GM12878 (cell line): ENCODE measurements around the gene AFMID. TPM values are rescaled to one million over a fixed set of nuclear protein-coding genes. Genes with fewer than 3 reads are reported as not detected.
A peak's percentile ranks its signal among the peaks of the same experiment; 100 is the strongest.

Experiments
- ATAC-seq: fragments of 200-7000 bp; cut with Tn5 transposase; 3 replicates; pipeline ENCODE4 v1.9.1; 2020; ENCODE audit warnings: mild to moderate bottlenecking, moderate library complexity
- BruUV-seq: library from RNA; stranded (reverse); fragments of 400-500 nt; replicated peaks from 2 replicates; lab custom pipeline; 2021; lab: Mats Ljungman, UMichigan
- CTCF ChIA-PET: fragments of 300-600 bp; sonication (Branson Sonifier 250); formaldehyde crosslinking; extraction: SDS; loops from one replicate; lab custom pipeline; 2021; ENCODE audit warnings: inconsistent platforms; lab: Yijun Ruan, JAX
- POLR2A ChIA-PET: fragments of 350-600 bp; formaldehyde crosslinking; extraction: SDS; loops from one replicate; lab custom pipeline; 2021; ENCODE audit warnings: inconsistent platforms; lab: Charles Lee
- RAD21 ChIA-PET: fragments of 300-600 bp; sonication (Branson Sonifier 250); formaldehyde crosslinking; loops from one replicate; lab custom pipeline; 2023; ENCODE audit warnings: antibody characterized with exemption; ENCODE audit not compliant: unreplicated experiment; lab: Charles Lee
- SMC1A ChIA-PET: fragments of 300-600 bp; sonication (Branson Sonifier 250); formaldehyde crosslinking; loops from one replicate; lab custom pipeline; 2023; ENCODE audit not compliant: unreplicated experiment, uncharacterized antibody; lab: Charles Lee
- DNase-seq: peaks from one replicate; pipeline ENCODE4 v3.0.0-alpha.2; 2011; ENCODE audit warnings: low read depth, low spot score
- FAIRE-seq: peaks from 3 replicates; lab custom pipeline; 2011; peaks lifted over from hg19 to GRCh38; lab: Jason Lieb, UNC
- H2AFZ ChIP-seq: 2 replicates; pipeline ENCODE4 v1.6.0; 2011; ENCODE audit warnings: low read depth, low read length, control low read depth; ENCODE audit not compliant: control insufficient read depth
- H3K27ac ChIP-seq: 2 replicates; pipeline ENCODE4 v1.5.1; 2011; ENCODE audit warnings: control low read depth; ENCODE audit not compliant: control insufficient read depth, insufficient read depth
- H3K27me3 ChIP-seq, 2 experiments: replicated peaks in 1 of 2; 2 replicates each; pipeline versions ENCODE4 v1.6.0 to v1.6.1; 2011; ENCODE audit warnings: low read length in 1 of 2; ENCODE audit not compliant: control insufficient read depth in 2 of 2, insufficient read depth in 2 of 2
- H3K36me3 ChIP-seq, 2 experiments: 2 replicates each; pipeline ENCODE4 v1.5.1; 2011; ENCODE audit warnings: low read length in 1 of 2; ENCODE audit not compliant: control insufficient read depth in 2 of 2, insufficient read depth in 2 of 2
- H3K4me1 ChIP-seq: 2 replicates; pipeline ENCODE4 v1.6.1; 2011; ENCODE audit warnings: mild to moderate bottlenecking, low read length, moderate library complexity, mixed read lengths; ENCODE audit not compliant: control insufficient read depth, insufficient read depth
- H3K4me2 ChIP-seq: 2 replicates; pipeline ENCODE4 v1.6.0; 2011; ENCODE audit warnings: control low read depth; ENCODE audit not compliant: control insufficient read depth, insufficient read depth
- H3K4me3 ChIP-seq: fragments of 200-600 bp; sonication (generic); 2 replicates; pipeline ENCODE4 v1.5.1; 2016
- H3K79me2 ChIP-seq: 2 replicates; pipeline ENCODE4 v1.6.0; 2011; ENCODE audit warnings: low read length; ENCODE audit not compliant: control insufficient read depth, insufficient read depth
- H3K9ac ChIP-seq: 2 replicates; pipeline ENCODE4 v1.8.0; 2011; ENCODE audit warnings: low read length, control low read depth, mixed read lengths; ENCODE audit not compliant: control insufficient read depth, insufficient read depth
- H3K9me3 ChIP-seq: replicated peaks from 3 replicates; pipeline ENCODE4 v1.5.1; 2011; ENCODE audit warnings: mild to moderate bottlenecking, low read length; ENCODE audit not compliant: control insufficient read depth, insufficient read depth
- H4K20me1 ChIP-seq: 2 replicates; pipeline ENCODE4 v1.6.0; 2011; ENCODE audit not compliant: control insufficient read depth, insufficient read depth
- CTCF ChIP-seq, 3 experiments: IDR thresholded peaks in 2 of 3; conservative IDR thresholded peaks in 1 of 3; 2 replicates each; pipeline ENCODE4 v1.5.1; 2011; ENCODE audit warnings: low read depth in 3 of 3, low read length in 3 of 3, mild to moderate bottlenecking in 3 of 3, control low read depth in 2 of 3, moderate library complexity in 2 of 3, inconsistent platforms in 1 of 3, mixed read lengths in 1 of 3; ENCODE audit not compliant: control insufficient read depth in 2 of 3, insufficient read depth in 1 of 3; ENCODE audit errors: extremely low read depth in 1 of 3
- POLR2A ChIP-seq: IDR thresholded peaks from 2 replicates; pipeline ENCODE4 v1.6.1; 2011; ENCODE audit warnings: low read depth, mild to moderate bottlenecking, low read length
- POLR2AphosphoS5 ChIP-seq: IDR thresholded peaks from 2 replicates; pipeline ENCODE4 v1.6.1; 2011; ENCODE audit warnings: mild to moderate bottlenecking, low read length, inconsistent platforms
- RB1 ChIP-seq: fragments of 450-650 bp; formaldehyde crosslinking; IDR thresholded peaks from 2 replicates; pipeline ENCODE4 v1.6.1; 2017; ENCODE audit warnings: mild to moderate bottlenecking, borderline replicate concordance
- RUNX3 ChIP-seq: IDR thresholded peaks from 2 replicates; pipeline ENCODE4 v1.6.1; 2012; ENCODE audit warnings: low read length, inconsistent platforms
- SMAD5 ChIP-seq: IDR thresholded peaks from 2 replicates; pipeline ENCODE4 v1.6.1; 2016; ENCODE audit warnings: antibody characterized with exemption, low read depth
- TCF3 ChIP-seq: IDR thresholded peaks from 2 replicates; pipeline ENCODE4 v1.6.1; 2012; ENCODE audit warnings: low read depth, mild to moderate bottlenecking, low read length, borderline replicate concordance; ENCODE audit not compliant: insufficient read depth
- ZBED1 ChIP-seq: IDR thresholded peaks from 2 replicates; pipeline ENCODE4 v1.6.1; 2016; ENCODE audit warnings: borderline replicate concordance
- WGBS: methylation state at CpG from one replicate; pipeline ENCODE4 v1.1.6; 2016; ENCODE audit warnings: low lambda C conversion rate; ENCODE audit not compliant: insufficient replicate concordance, insufficient coverage; ENCODE audit errors: missing lambda C conversion rate; 5-methylcytosine and 5-hydroxymethylcytosine counted together
- in situ Hi-C: fragments of 300-500 bp; cut with MboI; formaldehyde crosslinking; loops from 9 replicates; pipeline ENCODE4 v1.14.3; 2018; ENCODE audit warnings: mixed read lengths
- intact Hi-C: fragments of 100-400 bp; cut with micrococcal nuclease; formaldehyde crosslinking; loops from one replicate; pipeline ENCODE4 v1.14.2; 2022; ENCODE audit not compliant: unreplicated experiment
- polyA plus RNA-seq, 11 experiments: library from polyadenylated mRNA; depleted of rRNA in 4 of 11; unstranded in 6 of 11; stranded (reverse) in 5 of 11; fragments of >200 nt; fragmentation: Nextera tagmentation in 4 of 11; fragmentation: Illumina TruSeq in 1 of 11; extraction: Ambion mirVana in 4 of 11; extraction: Trizol in 1 of 11; gene quantifications; 1 replicate in 1 of 11; 2 replicates in 10 of 11; pipeline versions ENCODE4 v1.2.1 to v1.2.3, GENCODE V29; 2011 to 2016; ENCODE audit warnings: inconsistent platforms in 2 of 11, missing spikeins in 2 of 11, low read depth in 1 of 11
- total RNA-seq, 4 experiments: library from RNA; depleted of rRNA in 3 of 4; stranded (reverse); fragments of >200 nt in 3 of 4; fragmentation: Illumina TruSeq in 1 of 4; extraction: Trizol in 1 of 4; gene quantifications; 2 replicates each; pipeline versions ENCODE4 v1.2.1 to v1.2.3, GENCODE V29; 2013 to 2021

AFMID gene
- total and polyA plus RNA-seq, 10 of the 15 experiments (the other 5 are each of a cell fraction or from before 2014, with no cell fraction given): 36.1 to 98.8 (median 51.6) TPM

- Histone ChIP-seq H3K9me3 (no peaks in the 10 kb centered on the region), H2AFZ (no peak overlapping the region), H3K27me3 (no peaks in the 10 kb centered on the region), H3K9ac (no peak overlapping the region), H3K4me1 (peaks cover 62% of the 10 kb centered on the region), H4K20me1 (no peaks in the 10 kb centered on the region; the same call in 1 of the 2 replicates), H3K36me3 (peaks cover 8 to 33% of the 10 kb centered on the region in 2 experiments; a peak in 3 of 4 replicates), H3K4me3 (no peak overlapping the region), H3K79me2 (peaks cover 37% of the 10 kb centered on the region), H3K4me2 (peak overlapping the region; percentile 96; the same call in 1 of the 2 replicates), H3K27ac (peak overlapping the region; percentile 86)
- WGBS: 85% methylated on average over 28 of the region's 28 CpGs
- ATAC-seq (no peak), DNase-seq (no peak), FAIRE-seq (no peak)
- ChIA-PET SMC1A (interaction anchor here (0.7 to 7.4 kb wide), 16 partner anchors 9 to 156 kb away, joined by 3 to 51 read pairs (median 6); no protein-coding TSS in a partner anchor), POLR2A (interaction anchor here (0.6 to 8.7 kb wide), 11 partner anchors 9 to 48 kb away, joined by 3 to 85 read pairs (median 5); partner anchors contain the start of genes AFMID, TK1, TMC6 and TMC8), CTCF (interaction anchor here (0.7 to 9.0 kb wide), 22 partner anchors 8 to 157 kb away, joined by 3 to 132 read pairs (median 12); partner anchors contain the start of genes AFMID, BIRC5, TK1 and TMC6), RAD21 (interaction anchor here (1.0 to 8.6 kb wide), 15 partner anchors 11 to 155 kb away, joined by 3 to 83 read pairs (median 7); partner anchors contain the start of genes AFMID, TK1 and TMC8)
- TF ChIP-seq CTCF (IDR thresholded peaks at IDR 0.05 in 2 of 3, conservative IDR thresholded peaks at IDR 0.05 in 1 of 3; ENCODE audit: control insufficient read depth in 2 of 3, extremely low read depth in 1 of 3, insufficient read depth in 1 of 3, low read depth in 3 of 3, low read length in 3 of 3): peak in 2 of 3 experiments; percentile 26 to 30; a peak in 4 of 6 replicates
- peak; percentile 69 for TF ChIP-seq POLR2A
- TF ChIP-seq ZBED1: peak; percentile 56; the same call in 1 of the 2 replicates
- 0 out of 2 replicates have a peak, but pooled peaks have one; percentile 40 for TF ChIP-seq TCF3
- TF ChIP-seq RB1: no peak
- peak; percentile 25; the same call in 1 of the 2 replicates for TF ChIP-seq SMAD5
- TF ChIP-seq RUNX3: no peak
- peak; percentile 15; the same call in 1 of the 2 replicates for TF ChIP-seq POLR2AphosphoS5
- intact Hi-C loops (no loop called here), in situ Hi-C loops (loop anchor here (5.0 to 25.0 kb wide), 2 partner anchors 63 to 1913 kb away; partner anchors contain the start of gene UBALD2)
- BruUV-seq: no TSS peak
These were observed 12.1 kb upstream of the AFMID start for GRCh38 chr17:78174870-78175642.
